Measurements from ENCODE around the gene DGCR8. TPM values are rescaled to one million over a fixed set of nuclear protein-coding genes. Genes with fewer than 3 reads are reported as not detected.

DGCR8 gene
- total and polyA plus RNA-seq, 2 experiments from 2014 or later: 14.0 to 28.7 TPM

GRCh38 chr22:20114506-20115475, 34.8 kb downstream of the DGCR8 start:
- H3K9ac ChIP-seq: 0 out of 2 replicates have a peak overlapping the region, but pooled peaks have one; percentile 95
- H3K9me3 ChIP-seq (ENCODE audit: low read depth): no peaks in the 10 kb centered on the region
- peaks cover 14% of the 10 kb centered on the region; the same call in 1 of the 2 replicates for H3K36me3 ChIP-seq (ENCODE audit: low read depth)
- H3K4me3 ChIP-seq: no peak overlapping the region
- H3F3A ChIP-seq (ENCODE audit: insufficient read depth): peaks cover 29% of the 10 kb centered on the region
- H3K9me2 ChIP-seq (ENCODE audit: insufficient read depth): no peaks in the 10 kb centered on the region
- in situ Hi-C loops (cut with MboI): no loop called here
- H3K4me2 ChIP-seq (ENCODE audit: unreplicated experiment): no peak overlapping the region
- H3K4me1 ChIP-seq (ENCODE audit: insufficient read depth): peaks cover 13% of the 10 kb centered on the region
- no peak for DNase-seq
- H4K20me1 ChIP-seq (ENCODE audit: insufficient read depth): no peaks in the 10 kb centered on the region
- no peak overlapping the region for H2AFZ ChIP-seq
- 83 to 88% methylated on average over 32 to 34 of the region's 36 CpGs for WGBS, 2 experiments (ENCODE audit: low coverage in 1 of 2, low lambda C conversion rate in 2 of 2, missing lambda C conversion rate in 2 of 2)
- H3K27me3 ChIP-seq (replicated peaks; ENCODE audit: insufficient read depth): no peaks in the 10 kb centered on the region
- H3K27ac ChIP-seq: no peak overlapping the region
- TF ChIP-seq EZH2 (IDR thresholded peaks at IDR 0.05; ENCODE audit: insufficient read depth, poor library complexity, severe bottlenecking) (no peak), EZH2phosphoT487 (IDR thresholded peaks at IDR 0.05; ENCODE audit: insufficient read depth, low read depth) (no peak)
- H3K79me2 ChIP-seq (ENCODE audit: insufficient read depth): peaks cover 61% of the 10 kb centered on the region

GRCh38 chr22:20115691-20116375, 35.8 kb downstream of the DGCR8 start, which contains the start of gene RANBP1:
TSS of gene RANBP1 (plus strand) at chr22:20116104. CDS start at chr22:20116185, 81 bp downstream.
- Histone ChIP-seq H3K9me3 (ENCODE audit: low read depth) (no peaks in the 10 kb centered on the region), H3F3A (ENCODE audit: insufficient read depth) (peaks cover 23% of the 10 kb centered on the region), H3K4me3 (peak within 1 kb of the TSS; percentile 88), H3K36me3 (ENCODE audit: low read depth) (peaks cover 10% of the 10 kb centered on the region; the same call in 1 of the 2 replicates), H3K27me3 (replicated peaks; ENCODE audit: insufficient read depth) (no peaks in the 10 kb centered on the region), H3K9me2 (ENCODE audit: insufficient read depth) (no peaks in the 10 kb centered on the region), H2AFZ (peak within 1 kb of the TSS; percentile 70), H3K27ac (peak within 1 kb of the TSS; percentile 66), H3K4me1 (ENCODE audit: insufficient read depth) (peaks cover 13% of the 10 kb centered on the region), H3K4me2 (ENCODE audit: unreplicated experiment) (peak within 1 kb of the TSS; percentile 76), H4K20me1 (ENCODE audit: insufficient read depth) (no peaks in the 10 kb centered on the region), H3K79me2 (ENCODE audit: insufficient read depth) (peaks cover 71% of the 10 kb centered on the region), H3K9ac (peak within 1 kb of the TSS; percentile 95)
- 82 to 83% methylated on average over 29 to 30 of the region's 30 CpGs for WGBS, 2 experiments (ENCODE audit: low coverage in 1 of 2, low lambda C conversion rate in 2 of 2, missing lambda C conversion rate in 2 of 2)
- TF ChIP-seq EZH2phosphoT487 (IDR thresholded peaks at IDR 0.05; ENCODE audit: insufficient read depth, low read depth): no peak
- TF ChIP-seq EZH2 (IDR thresholded peaks at IDR 0.05; ENCODE audit: insufficient read depth, poor library complexity, severe bottlenecking): no peak
- in situ Hi-C loops (cut with MboI): no loop called here
- DNase-seq: no peak

- Histone ChIP-seq H3K27me3 (replicated peaks; ENCODE audit: insufficient read depth) (no peaks in the 10 kb centered on the region), H3F3A (ENCODE audit: insufficient read depth) (peaks cover 17% of the 10 kb centered on the region), H4K20me1 (ENCODE audit: insufficient read depth) (no peaks in the 10 kb centered on the region), H3K4me2 (ENCODE audit: unreplicated experiment) (peak overlapping the region; percentile 76), H3K79me2 (ENCODE audit: insufficient read depth) (peaks cover 78% of the 10 kb centered on the region), H3K9me2 (ENCODE audit: insufficient read depth) (no peaks in the 10 kb centered on the region), H3K36me3 (ENCODE audit: low read depth) (peaks cover 8% of the 10 kb centered on the region; the same call in 1 of the 2 replicates), H3K4me3 (peak overlapping the region; percentile 88), H3K9me3 (ENCODE audit: low read depth) (no peaks in the 10 kb centered on the region), H3K4me1 (ENCODE audit: insufficient read depth) (peaks cover 13% of the 10 kb centered on the region), H3K9ac (peak overlapping the region; percentile 95), H3K27ac (peak overlapping the region; percentile 66), H2AFZ (peak overlapping the region; percentile 70)
- no peak for TF ChIP-seq EZH2phosphoT487 (IDR thresholded peaks at IDR 0.05; ENCODE audit: insufficient read depth, low read depth)
- no peak for TF ChIP-seq EZH2 (IDR thresholded peaks at IDR 0.05; ENCODE audit: insufficient read depth, poor library complexity, severe bottlenecking)
- 12 to 13% methylated on average over 22 to 27 of the region's 27 CpGs for WGBS, 2 experiments (ENCODE audit: low coverage in 1 of 2, low lambda C conversion rate in 2 of 2, missing lambda C conversion rate in 2 of 2)
- DNase-seq: peak; percentile 20
- in situ Hi-C loops (cut with MboI): no loop called here
Observed at GRCh38 chr22:20116376-20116950, 36.4 kb downstream of the DGCR8 start.

Data from GM23248 (cell line).